Breast epithelium (tissue), 3 donors: Measurements from ENCODE around the gene GALNT2.

Source experiments
- CTCF ChIP-seq, 3 donors: fragments of 450-650 bp; IDR thresholded peaks; one replicate each; pipeline ENCODE4 v1.5.1; 2016 to 2017; ENCODE audit warnings: antibody characterized with exemption in 3 of 3, mild to moderate bottlenecking in 3 of 3, moderate library complexity in 3 of 3
- POLR2A ChIP-seq: fragments of 450-650 bp; IDR thresholded peaks from one replicate; pipeline ENCODE4 v1.6.1; 2016; ENCODE audit warnings: antibody characterized with exemption, mild to moderate bottlenecking, moderate library complexity
- POLR2AphosphoS5 ChIP-seq, 3 donors: sonication (generic); formaldehyde crosslinking; IDR thresholded peaks; one replicate each; pipeline ENCODE4 v1.6.1; 2017; ENCODE audit warnings: antibody characterized with exemption in 3 of 3

- TF ChIP-seq CTCF (IDR thresholded peaks at IDR 0.05) (no peak), POLR2AphosphoS5 (IDR thresholded peaks at IDR 0.05) (no peak), POLR2A (no peak)
These were observed 140.6 kb downstream of the GALNT2 start for GRCh38 chr1:230207598-230207997.
